Measurements from ENCODE around the gene IFT74. TPM values are rescaled to one million over a fixed set of nuclear protein-coding genes. Genes with fewer than 3 reads are reported as not detected.
"Not testable (repeated sequence)": the region's sequence is repeated elsewhere in the genome, so short reads cannot be mapped to it uniquely, and the experiment has no call there.

The IFT74 gene
- total RNA-seq, 1 donor from 2014 or later = 7.9 TPM

- Mint-ChIP-seq H3K4me1 (ENCODE audit: low read depth) (no peaks in the 10 kb centered on the region), H3K36me3 (ENCODE audit: low read depth) (peaks cover 1% of the 10 kb centered on the region), H3K27ac (no peak overlapping the region), H3K27me3 (ENCODE audit: insufficient read depth) (no peaks in the 10 kb centered on the region), H3K4me3 (no peak overlapping the region), H3K9me3 (no peaks in the 10 kb centered on the region)
- no peak for DNase-seq (ENCODE audit: low spot score)
- intact Hi-C loops (cut with micrococcal nuclease) = no loop called here
These were observed 98.6 kb downstream of the IFT74 start for GRCh38 chr9:27054841-27055240.

- no peak for DNase-seq (ENCODE audit: low spot score)
- Mint-ChIP-seq H3K36me3 (ENCODE audit: low read depth) (no peaks in the 10 kb centered on the region), H3K27me3 (ENCODE audit: insufficient read depth) (no peaks in the 10 kb centered on the region), H3K4me1 (ENCODE audit: low read depth) (no peaks in the 10 kb centered on the region), H3K27ac (no peak overlapping the region), H3K4me3 (no peak overlapping the region), H3K9me3 (no peaks in the 10 kb centered on the region)
- intact Hi-C loops (cut with micrococcal nuclease) = no loop called here
These were observed 103.2 kb downstream of the IFT74 start for GRCh38 chr9:27059412-27059811.

GRCh38 chr9:27059907-27060306, 103.7 kb downstream of the IFT74 start:
- intact Hi-C loops (cut with micrococcal nuclease) = no loop called here

GRCh38 chr9:27065288-27065687, 109.1 kb downstream of the IFT74 start:
- Mint-ChIP-seq H3K4me1 (ENCODE audit: low read depth) (no peaks in the 10 kb centered on the region), H3K27ac (no peak overlapping the region), H3K27me3 (ENCODE audit: insufficient read depth) (no peaks in the 10 kb centered on the region), H3K9me3 (no peaks in the 10 kb centered on the region), H3K4me3 (no peak overlapping the region), H3K36me3 (ENCODE audit: low read depth) (no peaks in the 10 kb centered on the region)
- intact Hi-C loops (cut with micrococcal nuclease) = no loop called here
- no peak for DNase-seq (ENCODE audit: low spot score)

More at GRCh38 chr9:27059907-27060306, 103.7 kb downstream of the IFT74 start:
- Mint-ChIP-seq H3K4me1 (ENCODE audit: low read depth) (no peaks in the 10 kb centered on the region), H3K27ac (no peak overlapping the region), H3K36me3 (ENCODE audit: low read depth) (no peaks in the 10 kb centered on the region), H3K9me3 (no peaks in the 10 kb centered on the region), H3K27me3 (ENCODE audit: insufficient read depth) (no peaks in the 10 kb centered on the region), H3K4me3 (no peak overlapping the region)
- DNase-seq (ENCODE audit: low spot score) = no peak

- no peak for DNase-seq (ENCODE audit: low spot score)
- H3K27me3 Mint-ChIP-seq (ENCODE audit: insufficient read depth) = no peaks in the 10 kb centered on the region
- intact Hi-C loops (cut with micrococcal nuclease) = no loop called here
- H3K4me1 Mint-ChIP-seq (ENCODE audit: low read depth) = no peaks in the 10 kb centered on the region
- no peaks in the 10 kb centered on the region for H3K36me3 Mint-ChIP-seq (ENCODE audit: low read depth)
- H3K4me3 Mint-ChIP-seq = no peak overlapping the region
- no peaks in the 10 kb centered on the region for H3K9me3 Mint-ChIP-seq
- H3K27ac Mint-ChIP-seq = no peak overlapping the region
These were observed 117.9 kb downstream of the IFT74 start for GRCh38 chr9:27073841-27074728.

- H3K27ac Mint-ChIP-seq = no peak overlapping the region
- H3K4me3 Mint-ChIP-seq = no peak overlapping the region
- no peaks in the 10 kb centered on the region for H3K4me1 Mint-ChIP-seq (ENCODE audit: low read depth)
- DNase-seq (ENCODE audit: low spot score) = no peak
- H3K36me3 Mint-ChIP-seq (ENCODE audit: low read depth) = no peaks in the 10 kb centered on the region
- H3K9me3 Mint-ChIP-seq = no peaks in the 10 kb centered on the region
- intact Hi-C loops (cut with micrococcal nuclease) = no loop called here
- H3K27me3 Mint-ChIP-seq (ENCODE audit: insufficient read depth) = no peaks in the 10 kb centered on the region
These were observed 122.5 kb downstream of the IFT74 start for GRCh38 chr9:27078685-27079084.

GRCh38 chr9:27085456-27085855, 129.2 kb downstream of the IFT74 start:
- no peaks in the 10 kb centered on the region for H3K36me3 Mint-ChIP-seq (ENCODE audit: low read depth)

GRCh38 chr9:27086818-27087680, 130.8 kb downstream of the IFT74 start:
- Mint-ChIP-seq H3K27ac (no peak overlapping the region), H3K4me3 (no peak overlapping the region), H3K36me3 (ENCODE audit: low read depth) (no peaks in the 10 kb centered on the region), H3K27me3 (ENCODE audit: insufficient read depth) (no peaks in the 10 kb centered on the region), H3K4me1 (ENCODE audit: low read depth) (no peaks in the 10 kb centered on the region), H3K9me3 (no peaks in the 10 kb centered on the region)
- no peak for DNase-seq (ENCODE audit: low spot score)
- intact Hi-C loops (cut with micrococcal nuclease) = no loop called here

More at GRCh38 chr9:27085456-27085855, 129.2 kb downstream of the IFT74 start:
- DNase-seq (ENCODE audit: low spot score) = no peak
- Mint-ChIP-seq H3K27ac (no peak overlapping the region), H3K27me3 (ENCODE audit: insufficient read depth) (no peaks in the 10 kb centered on the region), H3K4me3 (no peak overlapping the region), H3K4me1 (ENCODE audit: low read depth) (no peaks in the 10 kb centered on the region), H3K9me3 (no peaks in the 10 kb centered on the region)
- intact Hi-C loops (cut with micrococcal nuclease) = no loop called here

- Mint-ChIP-seq H3K4me3 (no peak overlapping the region), H3K27me3 (ENCODE audit: insufficient read depth) (peaks cover 5% of the 10 kb centered on the region), H3K4me1 (ENCODE audit: low read depth) (peaks cover 6% of the 10 kb centered on the region), H3K36me3 (ENCODE audit: low read depth) (no peaks in the 10 kb centered on the region), H3K9me3 (no peaks in the 10 kb centered on the region), H3K27ac (no peak overlapping the region)
- intact Hi-C loops (cut with micrococcal nuclease) = no loop called here
- no peak for DNase-seq (ENCODE audit: low spot score)
These were observed 132.8 kb downstream of the IFT74 start for GRCh38 chr9:27088981-27089380.

GRCh38 chr9:27089706-27090105, 133.5 kb downstream of the IFT74 start:
- H3K9me3 Mint-ChIP-seq = no peaks in the 10 kb centered on the region
- H3K4me3 Mint-ChIP-seq = no peak overlapping the region
- no peak for DNase-seq (ENCODE audit: low spot score)
- intact Hi-C loops (cut with micrococcal nuclease) = no loop called here
- no peaks in the 10 kb centered on the region for H3K36me3 Mint-ChIP-seq (ENCODE audit: low read depth)
- no peak overlapping the region for H3K27ac Mint-ChIP-seq
- peaks cover 7% of the 10 kb centered on the region for H3K27me3 Mint-ChIP-seq (ENCODE audit: insufficient read depth)
- H3K4me1 Mint-ChIP-seq (ENCODE audit: low read depth) = peaks cover 6% of the 10 kb centered on the region

- H3K27me3 Mint-ChIP-seq (ENCODE audit: insufficient read depth) = peaks cover 7% of the 10 kb centered on the region
- peaks cover 6% of the 10 kb centered on the region for H3K4me1 Mint-ChIP-seq (ENCODE audit: low read depth)
- intact Hi-C loops (cut with micrococcal nuclease) = no loop called here
- no peaks in the 10 kb centered on the region for H3K36me3 Mint-ChIP-seq (ENCODE audit: low read depth)
- no peaks in the 10 kb centered on the region for H3K9me3 Mint-ChIP-seq
- H3K4me3 Mint-ChIP-seq = no peak overlapping the region
- H3K27ac Mint-ChIP-seq = no peak overlapping the region
- no peak for DNase-seq (ENCODE audit: low spot score)
These were observed 134.0 kb downstream of the IFT74 start for GRCh38 chr9:27090231-27090630.

GRCh38 chr9:27090711-27091110, 134.5 kb downstream of the IFT74 start:
- H3K27me3 Mint-ChIP-seq (ENCODE audit: insufficient read depth) = peaks cover 7% of the 10 kb centered on the region
- peaks cover 6% of the 10 kb centered on the region for H3K4me1 Mint-ChIP-seq (ENCODE audit: low read depth)
- intact Hi-C loops (cut with micrococcal nuclease) = no loop called here
- H3K36me3 Mint-ChIP-seq (ENCODE audit: low read depth) = no peaks in the 10 kb centered on the region
- no peak for DNase-seq (ENCODE audit: low spot score)
- no peak overlapping the region for H3K4me3 Mint-ChIP-seq
- H3K9me3 Mint-ChIP-seq = no peaks in the 10 kb centered on the region
- no peak overlapping the region for H3K27ac Mint-ChIP-seq

- DNase-seq (ENCODE audit: low spot score); H3K4me1 Mint-ChIP-seq (ENCODE audit: low read depth); H3K4me3 Mint-ChIP-seq; intact Hi-C loops (cut with micrococcal nuclease); H3K9me3 Mint-ChIP-seq; H3K27me3 Mint-ChIP-seq (ENCODE audit: insufficient read depth); H3K27ac Mint-ChIP-seq; H3K36me3 Mint-ChIP-seq (ENCODE audit: low read depth): not testable (repeated sequence)
These were observed 136.3 kb downstream of the IFT74 start for GRCh38 chr9:27092496-27092895.
